Mesenchymal stem cell (in vitro differentiated cells and primary cell): ENCODE results near the gene ANKH.
A peak's percentile ranks its signal among the peaks of the same experiment; 100 is the strongest.

Experiments
- DNase-seq: peaks from one replicate; pipeline ENCODE4 v3.0.0-alpha.2; 2013
- H2AFZ ChIP-seq: one replicate; pipeline ENCODE4 v1.6.1; 2013; ENCODE audit warnings: low read depth, mild to moderate bottlenecking, control low read depth, inconsistent platforms, low read length, moderate library complexity
- H2AK5ac ChIP-seq: 2 replicates; pipeline ENCODE4 v1.6.1; 2013; ENCODE audit warnings: low read length, moderate library complexity, mild to moderate bottlenecking, inconsistent platforms; ENCODE audit not compliant: severe bottlenecking
- H2BK120ac ChIP-seq: one replicate; pipeline ENCODE4 v1.6.1; 2013; ENCODE audit warnings: low read depth, mild to moderate bottlenecking, inconsistent platforms, low read length, moderate library complexity
- H2BK12ac ChIP-seq, 2 experiments: one replicate each; pipeline ENCODE4 v1.6.1; 2013; ENCODE audit warnings: inconsistent platforms in 2 of 2, low read length in 2 of 2, mild to moderate bottlenecking in 2 of 2, moderate library complexity in 2 of 2, control low read depth in 1 of 2
- H2BK15ac ChIP-seq: one replicate; pipeline ENCODE4 v1.6.1; 2013; ENCODE audit warnings: mild to moderate bottlenecking, low read depth, inconsistent platforms; ENCODE audit not compliant: poor library complexity, severe bottlenecking
- H2BK5ac ChIP-seq: 2 replicates; pipeline ENCODE4 v1.6.1; 2013; ENCODE audit warnings: low read depth, mild to moderate bottlenecking, low read length, control low read depth, inconsistent platforms; ENCODE audit not compliant: poor library complexity, severe bottlenecking
- H3K14ac ChIP-seq, 2 experiments: one replicate each; pipeline ENCODE4 v1.6.1; 2013; ENCODE audit warnings: inconsistent platforms in 2 of 2, low read length in 2 of 2, control low read depth in 1 of 2, mild to moderate bottlenecking in 1 of 2, moderate library complexity in 1 of 2
- H3K18ac ChIP-seq, 2 experiments: one replicate each; pipeline ENCODE4 v1.6.1; 2013; ENCODE audit warnings: inconsistent platforms in 2 of 2, low read length in 2 of 2, control low read depth in 1 of 2, low read depth in 1 of 2, mild to moderate bottlenecking in 1 of 2
- H3K23ac ChIP-seq, 2 experiments: one replicate each; pipeline ENCODE4 v1.6.1; 2013; ENCODE audit warnings: inconsistent platforms in 2 of 2, low read length in 2 of 2, mild to moderate bottlenecking in 2 of 2, moderate library complexity in 2 of 2, control low read depth in 1 of 2
- H3K27ac ChIP-seq: 2 replicates; pipeline ENCODE4 v1.5.1; 2013; ENCODE audit warnings: mild to moderate bottlenecking, moderate library complexity, low read length, control low read depth, inconsistent platforms; ENCODE audit not compliant: poor library complexity, severe bottlenecking
- H3K27me3 ChIP-seq, 2 experiments: 2 replicates each; pipeline versions ENCODE4 v1.6.1 to v1.7.0; 2013; ENCODE audit warnings: low read length in 2 of 2, mild to moderate bottlenecking in 2 of 2, moderate library complexity in 2 of 2, control low read depth in 1 of 2, inconsistent platforms in 1 of 2; ENCODE audit not compliant: control insufficient read depth in 1 of 2, insufficient read depth in 1 of 2
- H3K36me3 ChIP-seq, 2 experiments: 2 replicates each; pipeline versions ENCODE4 v1.6.1 to v1.7.0; 2013; ENCODE audit warnings: low read length in 2 of 2, control low read depth in 1 of 2, inconsistent platforms in 1 of 2, low read depth in 1 of 2, mild to moderate bottlenecking in 1 of 2; ENCODE audit not compliant: insufficient read depth in 2 of 2, control insufficient read depth in 1 of 2
- H3K4ac ChIP-seq, 2 experiments: one replicate each; pipeline ENCODE4 v1.6.1; 2013; ENCODE audit warnings: inconsistent platforms in 2 of 2, low read length in 2 of 2, mild to moderate bottlenecking in 2 of 2, moderate library complexity in 2 of 2, control low read depth in 1 of 2, low read depth in 1 of 2
- H3K4me1 ChIP-seq: 2 replicates; pipeline ENCODE4 v1.6.1; 2013; ENCODE audit warnings: low read depth, low read length, control low read depth; ENCODE audit not compliant: control insufficient read depth, insufficient read depth
- H3K4me2 ChIP-seq: 2 replicates; pipeline ENCODE4 v1.6.1; 2013; ENCODE audit warnings: low read length, mild to moderate bottlenecking, inconsistent platforms; ENCODE audit not compliant: poor library complexity, severe bottlenecking
- H3K4me3 ChIP-seq, 2 experiments: 2 replicates each; pipeline versions ENCODE4 v1.5.1 to v1.7.0; 2013; ENCODE audit warnings: low read length in 2 of 2, mild to moderate bottlenecking in 2 of 2, control low read depth in 1 of 2, low read depth in 1 of 2; ENCODE audit not compliant: insufficient read depth in 1 of 2
- H3K79me1 ChIP-seq: replicated peaks from 2 replicates; pipeline ENCODE4 v1.6.1; 2013; ENCODE audit warnings: mild to moderate bottlenecking, control low read depth, low read length, inconsistent platforms; ENCODE audit not compliant: poor library complexity, severe bottlenecking
- H3K9ac ChIP-seq: 2 replicates; pipeline ENCODE4 v1.7.0; 2013; ENCODE audit warnings: mild to moderate bottlenecking, low read length, moderate library complexity
- H3K9me3 ChIP-seq: 2 replicates; pipeline ENCODE4 v1.7.0; 2013; ENCODE audit warnings: mild to moderate bottlenecking, low read length; ENCODE audit not compliant: control insufficient read depth
- H4K8ac ChIP-seq: one replicate; pipeline ENCODE4 v1.6.1; 2013; ENCODE audit warnings: inconsistent platforms, mild to moderate bottlenecking, low read length, moderate library complexity
- H4K91ac ChIP-seq: one replicate; pipeline ENCODE4 v1.6.1; 2013; ENCODE audit warnings: mild to moderate bottlenecking, low read length, inconsistent platforms
- WGBS: methylation state at CpG from one replicate; pipeline ENCODE4 v1.1.7; 2013; ENCODE audit warnings: mixed read lengths; 5-methylcytosine and 5-hydroxymethylcytosine counted together

ANKH gene

DNA sequence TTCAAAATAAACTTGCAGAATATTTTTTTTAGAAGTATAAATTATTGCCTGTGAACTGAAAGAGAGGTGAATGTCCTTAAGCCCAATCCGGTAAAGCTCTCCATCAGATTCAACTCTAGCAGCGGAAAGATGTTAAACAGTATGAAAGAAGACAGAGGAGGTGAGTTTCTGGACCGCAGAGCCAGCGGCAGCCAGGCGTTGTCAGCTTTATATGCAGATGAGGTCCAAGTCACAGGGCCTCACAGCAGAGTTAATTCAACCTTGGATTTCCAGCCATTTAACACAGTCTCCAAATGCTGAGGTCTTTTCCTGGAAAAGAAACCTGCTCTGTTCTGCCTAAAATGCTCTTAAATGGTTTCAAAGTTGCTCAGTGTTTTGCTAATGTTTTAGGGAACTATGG is 131.6 kb downstream of the ANKH start:
- H2BK120ac ChIP-seq: no peak overlapping the region
- peaks cover 2% of the 10 kb centered on the region for H3K4me1 ChIP-seq
- H3K18ac ChIP-seq: peak overlapping the region in 1 of 2 experiments; percentile 48
- no peak overlapping the region for H2AFZ ChIP-seq
- 96% methylated on average over 5 of the region's 5 CpGs for WGBS
- no peak overlapping the region for H4K91ac ChIP-seq
- H3K23ac ChIP-seq: no peak overlapping the region
- H4K8ac ChIP-seq: no peak overlapping the region
- no peak overlapping the region for H3K4me3 ChIP-seq
- H3K14ac ChIP-seq: no peak overlapping the region
- no peak overlapping the region for H2BK5ac ChIP-seq
- no peak overlapping the region for H3K4ac ChIP-seq
- H2AK5ac ChIP-seq: no peak overlapping the region
- no peak for DNase-seq
- H2BK12ac ChIP-seq: no peak overlapping the region
- H3K4me2 ChIP-seq: no peak overlapping the region
- peak overlapping the region; percentile 25 for H3K9ac ChIP-seq
- peaks cover 3 to 72% of the 10 kb centered on the region in 2 experiments for H3K36me3 ChIP-seq
- H3K9me3 ChIP-seq: no peaks in the 10 kb centered on the region
- no peak overlapping the region for H3K27ac ChIP-seq
- no peaks in the 10 kb centered on the region for H3K79me1 ChIP-seq
- H3K27me3 ChIP-seq: no peaks in the 10 kb centered on the region
- no peak overlapping the region for H2BK15ac ChIP-seq

DNA sequence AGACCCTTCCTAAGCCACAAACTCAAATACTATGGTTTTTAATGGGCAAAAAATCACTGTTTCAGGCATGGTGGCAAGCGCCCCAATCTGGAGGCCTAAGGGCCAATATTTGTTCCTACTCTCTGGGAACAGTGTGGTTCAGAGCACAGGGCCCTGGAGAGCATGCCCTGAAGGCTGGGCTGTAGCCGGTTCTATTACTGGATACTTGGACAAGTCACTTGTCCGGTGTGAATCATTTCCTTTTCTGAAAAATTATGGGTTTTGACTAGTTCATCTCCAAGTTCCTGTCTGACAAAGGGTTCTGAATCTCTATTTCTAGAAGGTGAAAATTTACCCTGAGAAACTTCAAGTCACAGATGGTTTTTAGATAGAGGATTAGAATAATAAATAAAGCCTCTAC is 132.0 kb downstream of the ANKH start:
- Histone ChIP-seq H2BK120ac (no peak overlapping the region), H2BK12ac (no peak overlapping the region), H3K4me2 (no peak overlapping the region), H3K27me3 (no peaks in the 10 kb centered on the region), H3K4me3 (no peak overlapping the region), H2BK5ac (no peak overlapping the region), H3K23ac (no peak overlapping the region), H3K79me1 (no peaks in the 10 kb centered on the region), H3K9ac (peak overlapping the region; percentile 25), H2AFZ (no peak overlapping the region), H2AK5ac (no peak overlapping the region), H3K14ac (no peak overlapping the region), H3K18ac (no peak overlapping the region), H4K8ac (peak overlapping the region; percentile 7), H2BK15ac (no peak overlapping the region), H3K4ac (no peak overlapping the region), H3K9me3 (no peaks in the 10 kb centered on the region), H4K91ac (no peak overlapping the region), H3K4me1 (peaks cover 2% of the 10 kb centered on the region), H3K27ac (no peak overlapping the region), H3K36me3 (peaks cover 3 to 71% of the 10 kb centered on the region in 2 experiments)
- peak; percentile 32 for DNase-seq
- WGBS: 40% methylated on average over 3 of the region's 3 CpGs

DNA sequence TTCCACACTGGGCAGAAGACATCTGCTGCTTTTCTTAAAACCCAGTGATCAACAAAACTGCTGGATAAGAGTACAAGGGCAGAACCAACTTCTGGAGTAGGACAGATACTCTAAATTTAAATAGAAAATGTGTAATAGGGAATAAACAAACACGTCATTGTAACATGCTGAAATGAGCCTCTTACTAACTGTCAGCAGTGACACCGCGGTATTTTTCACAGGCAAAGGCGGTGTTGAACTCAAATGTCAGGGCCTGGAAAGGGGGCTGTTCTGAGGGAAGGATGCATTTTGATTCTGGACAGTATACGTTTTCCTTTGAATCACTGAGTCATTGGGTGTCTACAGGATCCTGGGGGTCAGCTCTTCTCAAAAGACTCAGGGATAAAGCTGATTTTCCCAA is 133.5 kb downstream of the ANKH start:
- Histone ChIP-seq H3K36me3 (peaks cover 6 to 72% of the 10 kb centered on the region in 2 experiments), H3K9me3 (no peaks in the 10 kb centered on the region), H2BK120ac (no peak overlapping the region), H3K14ac (no peak overlapping the region), H3K4me2 (no peak overlapping the region), H3K4me3 (no peak overlapping the region), H4K91ac (no peak overlapping the region), H3K27me3 (no peaks in the 10 kb centered on the region), H2BK12ac (no peak overlapping the region), H2BK5ac (no peak overlapping the region), H4K8ac (no peak overlapping the region), H3K4me1 (peaks cover 2% of the 10 kb centered on the region), H3K18ac (no peak overlapping the region), H2AK5ac (no peak overlapping the region), H3K23ac (no peak overlapping the region), H3K27ac (no peak overlapping the region), H3K9ac (no peak overlapping the region), H2AFZ (no peak overlapping the region), H2BK15ac (no peak overlapping the region), H3K79me1 (no peaks in the 10 kb centered on the region), H3K4ac (no peak overlapping the region)
- 94% methylated on average over 5 of the region's 5 CpGs for WGBS
- DNase-seq: no peak

DNA sequence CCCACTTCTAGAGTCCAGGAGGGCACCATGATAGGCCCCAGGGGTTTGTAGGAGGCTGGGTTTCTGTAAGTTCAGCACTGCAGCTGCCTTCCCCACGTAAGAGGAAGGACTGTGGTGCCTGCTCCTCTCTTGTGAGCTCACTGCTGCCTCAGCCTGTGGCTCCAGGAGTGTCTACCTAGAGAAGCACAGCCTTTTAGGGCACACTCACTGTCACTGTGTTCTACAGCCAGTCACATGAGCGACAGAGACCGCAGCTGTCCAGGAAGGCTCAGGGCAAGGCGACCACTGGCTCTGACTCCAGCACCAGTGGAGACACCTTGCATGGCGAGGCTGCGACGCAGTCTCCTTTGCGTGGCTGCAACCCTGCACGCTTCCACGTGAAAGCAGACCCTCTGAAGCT is 134.3 kb downstream of the ANKH start:
- no peak overlapping the region for H2BK12ac ChIP-seq
- peaks cover 6 to 72% of the 10 kb centered on the region in 2 experiments for H3K36me3 ChIP-seq
- no peak overlapping the region for H2AK5ac ChIP-seq
- H3K4me1 ChIP-seq: peaks cover 2% of the 10 kb centered on the region
- no peak overlapping the region for H4K8ac ChIP-seq
- 94% methylated on average over 10 of the region's 10 CpGs for WGBS
- H3K4ac ChIP-seq: no peak overlapping the region
- no peak for DNase-seq
- H3K27me3 ChIP-seq: no peaks in the 10 kb centered on the region
- H3K4me3 ChIP-seq: no peak overlapping the region
- no peaks in the 10 kb centered on the region for H3K79me1 ChIP-seq
- no peak overlapping the region for H3K9ac ChIP-seq
- H4K91ac ChIP-seq: peak overlapping the region; percentile 19
- no peaks in the 10 kb centered on the region for H3K9me3 ChIP-seq
- no peak overlapping the region for H3K23ac ChIP-seq
- H2BK5ac ChIP-seq: no peak overlapping the region
- H2AFZ ChIP-seq: no peak overlapping the region
- H3K27ac ChIP-seq: no peak overlapping the region
- H2BK15ac ChIP-seq: no peak overlapping the region
- H3K18ac ChIP-seq: no peak overlapping the region
- no peak overlapping the region for H2BK120ac ChIP-seq
- peak overlapping the region in 1 of 2 experiments; percentile 8 for H3K14ac ChIP-seq
- no peak overlapping the region for H3K4me2 ChIP-seq
